Astrocyte (in vitro differentiated cells and primary cell): ENCODE data around the gene GLB1L. TPM values are rescaled to one million over a fixed set of nuclear protein-coding genes. Genes with fewer than 3 reads are reported as not detected.
A peak's percentile ranks its signal among the peaks of the same experiment; 100 is the strongest.

ENCODE experiments used
- DNase-seq: peaks from one replicate; pipeline ENCODE4 v3.0.0-alpha.2; 2010; ENCODE audit warnings: low read depth
- FAIRE-seq: peaks from 2 replicates; lab custom pipeline; 2011; peaks lifted over from hg19 to GRCh38; lab: Jason Lieb, UNC
- H2AFZ ChIP-seq: 2 replicates; pipeline ENCODE4 v1.6.0; 2012; ENCODE audit warnings: low read depth, low read length, inconsistent platforms
- H3K27ac ChIP-seq: 2 replicates; pipeline ENCODE4 v1.5.1; 2011; ENCODE audit warnings: low read depth, low read length, inconsistent platforms
- H3K27me3 ChIP-seq: 2 replicates; pipeline ENCODE4 v1.6.0; 2011; ENCODE audit warnings: low read length, inconsistent platforms; ENCODE audit not compliant: insufficient read depth
- H3K36me3 ChIP-seq: 2 replicates; pipeline ENCODE4 v1.5.1; 2011; ENCODE audit warnings: low read length, inconsistent platforms; ENCODE audit not compliant: insufficient read depth
- H3K4me1 ChIP-seq: 2 replicates; pipeline ENCODE4 v1.5.1; 2011; ENCODE audit warnings: low read length, inconsistent platforms; ENCODE audit not compliant: insufficient read depth
- H3K4me2 ChIP-seq: 2 replicates; pipeline ENCODE4 v1.6.0; 2012; ENCODE audit warnings: low read length, inconsistent platforms
- H3K4me3 ChIP-seq: 2 replicates; pipeline ENCODE4 v1.5.1; 2011; ENCODE audit warnings: low read depth, mild to moderate bottlenecking, low read length, inconsistent platforms; ENCODE audit not compliant: insufficient read depth
- H3K79me2 ChIP-seq: 2 replicates; pipeline ENCODE4 v1.6.0; 2012; ENCODE audit warnings: mild to moderate bottlenecking, low read length, inconsistent platforms; ENCODE audit not compliant: insufficient read depth
- H3K9ac ChIP-seq: 2 replicates; pipeline ENCODE4 v1.6.0; 2012; ENCODE audit warnings: mild to moderate bottlenecking, low read length, inconsistent platforms
- H3K9me3 ChIP-seq: 2 replicates; pipeline ENCODE4 v1.5.1; 2012; ENCODE audit warnings: low read depth, mild to moderate bottlenecking, low read length, inconsistent platforms; ENCODE audit not compliant: insufficient read depth
- H4K20me1 ChIP-seq: 2 replicates; pipeline ENCODE4 v1.6.0; 2012; ENCODE audit warnings: low read length, inconsistent platforms; ENCODE audit not compliant: insufficient read depth
- H3K27ac Mint-ChIP-seq: one replicate; pipeline ENCODE4 v1.8.0; 2021; ENCODE audit warnings: mild to moderate bottlenecking, mixed read lengths; ENCODE audit not compliant: unreplicated experiment
- H3K27me3 Mint-ChIP-seq: one replicate; pipeline ENCODE4 v1.8.0; 2021; ENCODE audit warnings: low read depth, mixed read lengths; ENCODE audit not compliant: unreplicated experiment
- H3K36me3 Mint-ChIP-seq: one replicate; pipeline ENCODE4 v1.8.0; 2021; ENCODE audit warnings: low read depth, mixed read lengths; ENCODE audit not compliant: unreplicated experiment
- H3K4me1 Mint-ChIP-seq: one replicate; pipeline ENCODE4 v1.8.0; 2021; ENCODE audit warnings: low read depth, mixed read lengths; ENCODE audit not compliant: unreplicated experiment
- H3K4me3 Mint-ChIP-seq: one replicate; pipeline ENCODE4 v1.8.0; 2021; ENCODE audit warnings: mild to moderate bottlenecking, moderate library complexity, mixed read lengths; ENCODE audit not compliant: unreplicated experiment
- H3K9me3 Mint-ChIP-seq: one replicate; pipeline ENCODE4 v1.8.0; 2021; ENCODE audit warnings: mild to moderate bottlenecking, mixed read lengths; ENCODE audit not compliant: unreplicated experiment
- EZH2 ChIP-seq: IDR thresholded peaks from 2 replicates; pipeline ENCODE4 v1.6.1; 2012; ENCODE audit warnings: mild to moderate bottlenecking, low read length, inconsistent platforms; ENCODE audit not compliant: insufficient read depth
- total RNA-seq: library from RNA; stranded (reverse); gene quantifications from 2 replicates; pipeline ENCODE4 v1.2.1, GENCODE V29; 2021
- TF ChIP-seq, protein P1 (sequence below): IDR thresholded peaks from 2 replicates; pipeline ENCODE4 v1.5.1; 2011; ENCODE audit warnings: low read depth, mild to moderate bottlenecking, inconsistent platforms, low read length, moderate library complexity; ENCODE audit not compliant: insufficient read depth

Gene GLB1L
- total RNA-seq, 1 donor from 2014 or later = 2.7 TPM

DNA sequence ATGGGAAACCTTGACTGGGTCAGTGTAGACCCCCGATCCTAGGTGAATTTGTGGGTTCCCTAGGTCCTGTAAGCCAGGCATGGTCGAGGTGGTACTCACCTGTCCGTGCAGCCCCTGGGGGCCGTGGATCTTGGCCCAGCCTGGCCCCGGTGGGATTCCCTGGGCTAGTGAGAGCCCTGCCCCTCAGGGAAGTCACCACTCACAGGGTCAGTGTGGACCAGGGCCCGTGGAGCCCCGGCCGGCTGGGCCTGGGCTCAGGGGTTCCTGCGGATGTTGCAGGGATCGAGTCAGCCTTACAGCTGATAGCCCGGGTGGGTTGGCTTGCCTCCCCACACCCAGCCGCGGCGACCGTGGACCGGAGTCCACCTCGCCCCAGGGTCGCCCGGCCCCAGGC, 16.3 kb downstream of the GLB1L start:
- Histone ChIP-seq H2AFZ (peak overlapping the region; percentile 61), H3K4me2 (peak overlapping the region; percentile 99), H3K4me3 (peak overlapping the region; percentile 93), H3K36me3 (peaks cover 25% of the 10 kb centered on the region), H3K9me3 (no peaks in the 10 kb centered on the region), H3K79me2 (peaks cover 35% of the 10 kb centered on the region), H3K27ac (peak overlapping the region; percentile 86), H3K4me1 (peaks cover 20% of the 10 kb centered on the region), H3K27me3 (no peaks in the 10 kb centered on the region), H3K9ac (peak overlapping the region; percentile 90), H4K20me1 (peaks cover 10% of the 10 kb centered on the region)
- Mint-ChIP-seq H3K4me1 (peaks cover 10% of the 10 kb centered on the region), H3K9me3 (no peaks in the 10 kb centered on the region), H3K4me3 (peak overlapping the region; percentile 88), H3K27me3 (no peaks in the 10 kb centered on the region), H3K36me3 (peaks cover 23% of the 10 kb centered on the region), H3K27ac (no peak overlapping the region)
- no peak for TF ChIP-seq EZH2
- TF ChIP-seq, protein P1, sequence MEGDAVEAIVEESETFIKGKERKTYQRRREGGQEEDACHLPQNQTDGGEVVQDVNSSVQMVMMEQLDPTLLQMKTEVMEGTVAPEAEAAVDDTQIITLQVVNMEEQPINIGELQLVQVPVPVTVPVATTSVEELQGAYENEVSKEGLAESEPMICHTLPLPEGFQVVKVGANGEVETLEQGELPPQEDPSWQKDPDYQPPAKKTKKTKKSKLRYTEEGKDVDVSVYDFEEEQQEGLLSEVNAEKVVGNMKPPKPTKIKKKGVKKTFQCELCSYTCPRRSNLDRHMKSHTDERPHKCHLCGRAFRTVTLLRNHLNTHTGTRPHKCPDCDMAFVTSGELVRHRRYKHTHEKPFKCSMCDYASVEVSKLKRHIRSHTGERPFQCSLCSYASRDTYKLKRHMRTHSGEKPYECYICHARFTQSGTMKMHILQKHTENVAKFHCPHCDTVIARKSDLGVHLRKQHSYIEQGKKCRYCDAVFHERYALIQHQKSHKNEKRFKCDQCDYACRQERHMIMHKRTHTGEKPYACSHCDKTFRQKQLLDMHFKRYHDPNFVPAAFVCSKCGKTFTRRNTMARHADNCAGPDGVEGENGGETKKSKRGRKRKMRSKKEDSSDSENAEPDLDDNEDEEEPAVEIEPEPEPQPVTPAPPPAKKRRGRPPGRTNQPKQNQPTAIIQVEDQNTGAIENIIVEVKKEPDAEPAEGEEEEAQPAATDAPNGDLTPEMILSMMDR = no peak
- FAIRE-seq (no peak), DNase-seq (no peak)

GRCh38 chr2:219228041-219228910, 17.0 kb downstream of the GLB1L start:
- Histone ChIP-seq H3K4me1 (peaks cover 20% of the 10 kb centered on the region), H3K4me2 (peak overlapping the region; percentile 99), H3K36me3 (peaks cover 26% of the 10 kb centered on the region), H3K27ac (peak overlapping the region; percentile 86), H2AFZ (peak overlapping the region; percentile 61), H4K20me1 (peaks cover 10% of the 10 kb centered on the region), H3K9ac (peak overlapping the region; percentile 90), H3K9me3 (no peaks in the 10 kb centered on the region), H3K79me2 (peaks cover 35% of the 10 kb centered on the region), H3K4me3 (peak overlapping the region; percentile 93), H3K27me3 (no peaks in the 10 kb centered on the region)
- TF ChIP-seq, protein P1 = no peak
- no peak for TF ChIP-seq EZH2
- DNase-seq (no peak), FAIRE-seq (no peak)
- no peaks in the 10 kb centered on the region for H3K27me3 Mint-ChIP-seq
- H3K9me3 Mint-ChIP-seq = no peaks in the 10 kb centered on the region
- H3K4me1 Mint-ChIP-seq = peaks cover 10% of the 10 kb centered on the region
- H3K4me3 Mint-ChIP-seq = peak overlapping the region; percentile 88
- H3K36me3 Mint-ChIP-seq = peaks cover 24% of the 10 kb centered on the region
- H3K27ac Mint-ChIP-seq = no peak overlapping the region

GRCh38 chr2:219225350-219225749, 19.9 kb downstream of the GLB1L start:
- no peak overlapping the region for H3K9ac ChIP-seq
- H3K36me3 ChIP-seq = peaks cover 26% of the 10 kb centered on the region
- peaks cover 24% of the 10 kb centered on the region for H3K79me2 ChIP-seq
- FAIRE-seq = no peak
- H3K9me3 ChIP-seq = no peaks in the 10 kb centered on the region
- peaks cover 14% of the 10 kb centered on the region for H4K20me1 ChIP-seq
- Mint-ChIP-seq H3K4me1 (peaks cover 6% of the 10 kb centered on the region), H3K27ac (no peak overlapping the region), H3K36me3 (peaks cover 32% of the 10 kb centered on the region), H3K9me3 (no peaks in the 10 kb centered on the region), H3K4me3 (no peak overlapping the region), H3K27me3 (no peaks in the 10 kb centered on the region)
- no peak overlapping the region for H3K27ac ChIP-seq
- H3K4me1 ChIP-seq = peaks cover 15% of the 10 kb centered on the region
- TF ChIP-seq EZH2 = no peak
- TF ChIP-seq, protein P1 = no peak
- no peak overlapping the region for H3K4me2 ChIP-seq
- H3K27me3 ChIP-seq = no peaks in the 10 kb centered on the region
- no peak overlapping the region for H2AFZ ChIP-seq
- no peak for DNase-seq
- no peak overlapping the region for H3K4me3 ChIP-seq
